A549 treated with AZD9567 at 1 μM for 4 hours (cell line): Measurements from ENCODE around the gene FBXW10. TPM values are rescaled to one million over a fixed set of nuclear protein-coding genes. Genes with fewer than 3 reads are reported as not detected.

ENCODE experiments used
- total RNA-seq: library from RNA; stranded (reverse); fragments of 200-300 nt; extraction: Qiagen RNA extraction; gene quantifications from 5 replicates; pipeline ENCODE4 v1.2.3, GENCODE V29; 2022; ENCODE audit not compliant: insufficient read depth

The FBXW10 gene, protein sequence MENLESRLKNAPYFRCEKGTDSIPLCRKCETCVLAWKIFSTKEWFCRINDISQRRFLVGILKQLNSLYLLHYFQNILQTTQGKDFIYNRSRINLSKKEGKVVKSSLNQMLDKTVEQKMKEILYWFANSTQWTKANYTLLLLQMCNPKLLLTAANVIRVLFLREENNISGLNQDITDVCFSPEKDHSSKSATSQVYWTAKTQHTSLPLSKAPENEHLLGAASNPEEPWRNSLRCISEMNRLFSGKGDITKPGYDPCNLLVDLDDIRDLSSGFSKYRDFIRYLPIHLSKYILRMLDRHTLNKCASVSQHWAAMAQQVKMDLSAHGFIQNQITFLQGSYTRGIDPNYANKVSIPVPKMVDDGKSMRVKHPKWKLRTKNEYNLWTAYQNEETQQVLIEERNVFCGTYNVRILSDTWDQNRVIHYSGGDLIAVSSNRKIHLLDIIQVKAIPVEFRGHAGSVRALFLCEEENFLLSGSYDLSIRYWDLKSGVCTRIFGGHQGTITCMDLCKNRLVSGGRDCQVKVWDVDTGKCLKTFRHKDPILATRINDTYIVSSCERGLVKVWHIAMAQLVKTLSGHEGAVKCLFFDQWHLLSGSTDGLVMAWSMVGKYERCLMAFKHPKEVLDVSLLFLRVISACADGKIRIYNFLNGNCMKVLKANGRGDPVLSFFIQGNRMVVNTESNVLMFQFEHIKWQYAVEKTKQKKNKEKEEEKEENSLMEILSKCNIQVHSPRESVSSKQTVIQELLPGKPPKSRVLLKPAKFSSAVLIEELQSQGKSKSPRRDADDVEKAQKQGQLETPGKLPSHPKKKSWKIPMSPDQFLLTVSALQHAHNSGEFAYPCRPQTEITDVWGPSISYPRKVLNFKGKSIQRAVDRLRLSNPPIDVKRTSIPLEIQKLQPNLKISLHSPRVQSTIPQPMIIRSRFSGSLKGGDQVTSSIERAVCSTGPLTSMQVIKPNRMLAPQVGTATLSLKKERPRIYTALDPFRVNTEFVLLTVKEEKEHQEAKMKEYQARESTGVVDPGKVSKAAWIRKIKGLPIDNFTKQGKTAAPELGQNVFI
- total RNA-seq = 1.2 to 1.4 TPM (median 1.4 TPM) in 5 replicates

DNA sequence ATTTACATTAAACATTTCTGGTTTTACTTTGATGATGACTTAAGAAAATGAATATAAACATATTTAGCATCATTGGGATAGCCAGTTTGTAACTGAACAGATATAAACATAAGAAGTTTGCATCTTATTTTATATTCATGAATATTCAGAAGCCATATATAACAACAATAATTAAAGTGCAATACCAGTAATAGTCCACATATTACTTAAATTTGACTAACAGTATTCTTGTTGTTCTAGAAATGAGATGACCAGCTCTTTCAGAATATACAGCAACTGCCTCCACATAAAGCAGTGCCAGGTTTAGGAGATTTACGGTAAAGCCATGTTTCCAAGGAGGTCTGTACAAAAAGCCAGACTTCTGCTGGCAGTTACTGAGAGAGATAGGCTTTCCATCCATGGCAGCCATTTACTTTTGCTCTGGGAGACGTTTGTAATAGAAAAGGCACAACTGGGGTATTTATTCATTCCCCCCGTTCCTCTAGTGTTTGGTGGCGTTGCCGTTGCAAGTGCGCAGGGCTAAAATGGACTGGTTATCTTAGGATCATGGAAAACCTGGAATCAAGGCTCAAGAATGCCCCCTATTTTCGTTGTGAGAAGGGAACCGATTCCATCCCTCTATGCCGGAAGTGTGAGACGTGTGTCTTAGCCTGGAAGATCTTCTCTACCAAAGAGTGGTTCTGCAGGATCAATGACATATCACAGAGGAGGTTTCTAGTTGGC lies at the start of gene FBXW10:
Gene FBXW10, plus strand, starts transcription at position 356 of the 723 bp plus-strand sequence. Its CDS starts 191 bp downstream, at position 547.

GRCh38 chr17:18780991-18781718 lies 37.3 kb downstream of the FBXW10 start, which contains the start of gene TVP23B:
TVP23B (plus strand) TSS chr17:18781183; CDS start chr17:18781294, 111 bp downstream.

Other genes starting within 250 kb of the FBXW10 start
- not detected in 5 replicates for gene TBC1D28, start 99.7 kb upstream of the FBXW10 start, total RNA-seq
- gene FOXO3B, start 61.7 kb upstream of the FBXW10 start, total RNA-seq = 3.1 to 4.5 TPM (median 4.2 TPM) in 5 replicates
- gene TVP23B, start 37.1 kb downstream of the FBXW10 start, total RNA-seq = 63.7 to 86.9 TPM (median 65.5 TPM) in 5 replicates
- gene PRPSAP2, start 114.1 kb downstream of the FBXW10 start, total RNA-seq = 31.4 to 44.8 TPM (median 41.0 TPM) in 5 replicates
- gene SLC5A10, start 208.1 kb downstream of the FBXW10 start, total RNA-seq = 0.14 to 0.57 TPM (median 0.23 TPM) in 5 replicates